Ishikawa (cell line): ENCODE results near the gene ZAP70.

Experiments
- CEBPB ChIP-seq: IDR thresholded peaks from 2 replicates; pipeline ENCODE4 v1.6.1; 2012
- EGR1 ChIP-seq: IDR thresholded peaks from 2 replicates; pipeline ENCODE4 v1.6.1; 2012
- NFIC ChIP-seq: IDR thresholded peaks from 2 replicates; pipeline ENCODE4 v1.6.1; 2012
- TAF1 ChIP-seq: IDR thresholded peaks from 2 replicates; pipeline ENCODE4 v1.6.1; 2012; ENCODE audit warnings: low read depth, mild to moderate bottlenecking
- YY1 ChIP-seq: IDR thresholded peaks from 2 replicates; pipeline ENCODE4 v1.6.1; 2012; ENCODE audit warnings: low read depth
- TF ChIP-seq, protein P1 (sequence below): IDR thresholded peaks from 2 replicates; pipeline ENCODE4 v1.6.1; 2012; ENCODE audit warnings: low read depth, mild to moderate bottlenecking

DNA sequence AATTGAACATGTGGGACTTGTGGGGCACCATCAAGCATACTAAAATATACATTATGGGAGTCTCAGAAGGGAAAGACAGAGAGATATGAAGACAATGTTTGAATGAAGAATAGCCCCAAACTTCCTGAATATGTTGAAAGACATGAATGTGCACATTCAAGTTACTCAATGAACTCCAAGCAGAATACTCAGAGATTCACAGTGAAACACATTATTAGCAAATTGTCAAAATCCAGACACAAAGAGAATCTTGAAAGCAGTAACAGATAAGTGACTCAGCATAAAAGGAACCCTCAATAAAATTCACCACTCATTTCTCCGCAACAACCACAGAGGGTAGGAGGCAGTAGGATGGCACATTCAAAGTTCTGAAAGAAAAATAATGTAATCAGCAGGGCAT lies 35.1 kb upstream of the ZAP70 start:
- no peak for TF ChIP-seq NFIC
- no peak for TF ChIP-seq EGR1
- TF ChIP-seq CEBPB, result no peak
- TF ChIP-seq, protein P1, sequence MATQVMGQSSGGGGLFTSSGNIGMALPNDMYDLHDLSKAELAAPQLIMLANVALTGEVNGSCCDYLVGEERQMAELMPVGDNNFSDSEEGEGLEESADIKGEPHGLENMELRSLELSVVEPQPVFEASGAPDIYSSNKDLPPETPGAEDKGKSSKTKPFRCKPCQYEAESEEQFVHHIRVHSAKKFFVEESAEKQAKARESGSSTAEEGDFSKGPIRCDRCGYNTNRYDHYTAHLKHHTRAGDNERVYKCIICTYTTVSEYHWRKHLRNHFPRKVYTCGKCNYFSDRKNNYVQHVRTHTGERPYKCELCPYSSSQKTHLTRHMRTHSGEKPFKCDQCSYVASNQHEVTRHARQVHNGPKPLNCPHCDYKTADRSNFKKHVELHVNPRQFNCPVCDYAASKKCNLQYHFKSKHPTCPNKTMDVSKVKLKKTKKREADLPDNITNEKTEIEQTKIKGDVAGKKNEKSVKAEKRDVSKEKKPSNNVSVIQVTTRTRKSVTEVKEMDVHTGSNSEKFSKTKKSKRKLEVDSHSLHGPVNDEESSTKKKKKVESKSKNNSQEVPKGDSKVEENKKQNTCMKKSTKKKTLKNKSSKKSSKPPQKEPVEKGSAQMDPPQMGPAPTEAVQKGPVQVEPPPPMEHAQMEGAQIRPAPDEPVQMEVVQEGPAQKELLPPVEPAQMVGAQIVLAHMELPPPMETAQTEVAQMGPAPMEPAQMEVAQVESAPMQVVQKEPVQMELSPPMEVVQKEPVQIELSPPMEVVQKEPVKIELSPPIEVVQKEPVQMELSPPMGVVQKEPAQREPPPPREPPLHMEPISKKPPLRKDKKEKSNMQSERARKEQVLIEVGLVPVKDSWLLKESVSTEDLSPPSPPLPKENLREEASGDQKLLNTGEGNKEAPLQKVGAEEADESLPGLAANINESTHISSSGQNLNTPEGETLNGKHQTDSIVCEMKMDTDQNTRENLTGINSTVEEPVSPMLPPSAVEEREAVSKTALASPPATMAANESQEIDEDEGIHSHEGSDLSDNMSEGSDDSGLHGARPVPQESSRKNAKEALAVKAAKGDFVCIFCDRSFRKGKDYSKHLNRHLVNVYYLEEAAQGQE, result no peak
- TF ChIP-seq YY1, result no peak
- TF ChIP-seq TAF1, result no peak
